IMR-90 (cell line): ENCODE data around the gene SASS6. TPM values are rescaled to one million over a fixed set of nuclear protein-coding genes. Genes with fewer than 3 reads are reported as not detected.

Experiments used
- ATAC-seq: fragments of 200-7000 bp; cut with Tn5 transposase; 2 replicates; pipeline ENCODE4 v1.9.1; 2020; ENCODE audit warnings: low read depth, mild to moderate bottlenecking, moderate library complexity
- BruUV-seq: library from RNA; stranded (reverse); fragments of 400-500 nt; replicated peaks from 2 replicates; lab custom pipeline; 2021; lab: Mats Ljungman, UMichigan
- CTCF ChIA-PET: fragments of 300-600 bp; formaldehyde crosslinking; extraction: SDS; loops from one replicate; lab custom pipeline; 2021; ENCODE audit warnings: antibody characterized with exemption; lab: Yijun Ruan, JAX
- POLR2A ChIA-PET: fragments of 300-600 bp; sonication (Branson Sonifier 250); formaldehyde crosslinking; loops from one replicate; lab custom pipeline; 2022; ENCODE audit warnings: antibody characterized with exemption; ENCODE audit not compliant: unreplicated experiment; lab: Charles Lee
- DNase-seq: peaks from one replicate; pipeline ENCODE4 v3.0.0; 2013
- H2AFZ ChIP-seq: replicated peaks from 2 replicates; pipeline ENCODE3; 2013; ENCODE audit warnings: low read length, mild to moderate bottlenecking; ENCODE audit not compliant: poor library complexity
- H2AK5ac ChIP-seq: 2 replicates; pipeline ENCODE4 v1.6.1; 2013; ENCODE audit warnings: low read depth, low read length, inconsistent platforms
- H2AK9ac ChIP-seq: replicated peaks from 2 replicates; pipeline ENCODE3; 2013; ENCODE audit warnings: mild to moderate bottlenecking, low read depth, low read length, moderate library complexity; ENCODE audit not compliant: poor library complexity
- H2BK120ac ChIP-seq: 2 replicates; pipeline ENCODE4 v1.6.1; 2013; ENCODE audit warnings: low read depth, low read length, inconsistent platforms
- H2BK15ac ChIP-seq: 3 replicates; pipeline ENCODE4 v1.6.1; 2013; ENCODE audit warnings: low read depth, low read length, inconsistent platforms
- H2BK20ac ChIP-seq: 2 replicates; pipeline ENCODE4 v1.6.1; 2013; ENCODE audit warnings: low read depth, mild to moderate bottlenecking, inconsistent platforms, low read length, moderate library complexity
- H2BK5ac ChIP-seq: 2 replicates; pipeline ENCODE4 v1.6.1; 2013; ENCODE audit warnings: mild to moderate bottlenecking, low read depth, low read length, inconsistent platforms; ENCODE audit not compliant: poor library complexity, severe bottlenecking
- H3K14ac ChIP-seq: replicated peaks from 2 replicates; pipeline ENCODE4 v1.6.1; 2013; ENCODE audit warnings: low read depth, low read length, inconsistent platforms
- H3K18ac ChIP-seq: 2 replicates; pipeline ENCODE4 v1.6.1; 2013; ENCODE audit warnings: low read depth, low read length, control low read depth
- H3K23ac ChIP-seq: 2 replicates; pipeline ENCODE4 v1.6.1; 2013; ENCODE audit warnings: low read depth, low read length, inconsistent platforms
- H3K27ac ChIP-seq: 2 replicates; pipeline ENCODE4 v1.5.1; 2013; ENCODE audit warnings: mild to moderate bottlenecking, control low read depth, low read length; ENCODE audit not compliant: insufficient read depth
- H3K27me3 ChIP-seq: 2 replicates; pipeline ENCODE4 v1.6.1; 2013; ENCODE audit warnings: low read length; ENCODE audit not compliant: control insufficient read depth, insufficient read depth
- H3K36me3 ChIP-seq: 2 replicates; pipeline ENCODE4 v1.6.1; 2013; ENCODE audit warnings: low read length, mixed read lengths; ENCODE audit not compliant: control insufficient read depth, insufficient read depth
- H3K4ac ChIP-seq: 2 replicates; pipeline ENCODE4 v1.6.1; 2013; ENCODE audit warnings: low read depth, low read length, inconsistent platforms
- H3K4me1 ChIP-seq: 2 replicates; pipeline ENCODE4 v1.6.1; 2013; ENCODE audit warnings: low read length, mixed read lengths; ENCODE audit not compliant: control insufficient read depth, insufficient read depth
- H3K4me2 ChIP-seq: 2 replicates; pipeline ENCODE4 v1.6.1; 2013; ENCODE audit warnings: low read depth, mild to moderate bottlenecking, control low read depth, low read length, moderate library complexity
- H3K4me3 ChIP-seq: 2 replicates; pipeline ENCODE4 v1.5.1; 2013; ENCODE audit warnings: low read depth, mild to moderate bottlenecking, control low read depth, low read length, moderate library complexity; ENCODE audit not compliant: insufficient read depth
- H3K56ac ChIP-seq: 2 replicates; pipeline ENCODE4 v1.6.1; 2013; ENCODE audit warnings: low read length, inconsistent platforms; ENCODE audit not compliant: insufficient read depth; ENCODE audit errors: extremely low read depth
- H3K79me1 ChIP-seq, 2 experiments: 2 replicates each; pipeline ENCODE4 v1.6.1; 2013; ENCODE audit warnings: low read length in 2 of 2, inconsistent platforms in 1 of 2, low read depth in 1 of 2
- H3K9ac ChIP-seq: 2 replicates; pipeline ENCODE4 v1.6.1; 2013; ENCODE audit warnings: low read depth, low read length, control low read depth
- H3K9me1 ChIP-seq: 2 replicates; pipeline ENCODE4 v1.6.1; 2013; ENCODE audit warnings: low read length, inconsistent platforms; ENCODE audit not compliant: insufficient read depth
- H3K9me3 ChIP-seq: 2 replicates; pipeline ENCODE4 v1.6.1; 2013; ENCODE audit warnings: low read length; ENCODE audit not compliant: control insufficient read depth, insufficient read depth
- H4K20me1 ChIP-seq: 2 replicates; pipeline ENCODE4 v1.6.1; 2013; ENCODE audit warnings: low read length, inconsistent platforms; ENCODE audit not compliant: insufficient read depth
- H4K5ac ChIP-seq: 2 replicates; pipeline ENCODE4 v1.6.1; 2013; ENCODE audit warnings: mild to moderate bottlenecking, low read depth, low read length, control low read depth
- H4K8ac ChIP-seq, 2 experiments: 2 replicates each; pipeline ENCODE4 v1.6.1; 2013; ENCODE audit warnings: low read depth in 2 of 2, low read length in 2 of 2, control low read depth in 1 of 2, inconsistent platforms in 1 of 2
- H4K91ac ChIP-seq: 2 replicates; pipeline ENCODE4 v1.6.1; 2013; ENCODE audit warnings: low read depth, low read length, inconsistent platforms; ENCODE audit not compliant: insufficient read depth
- CEBPB ChIP-seq: IDR thresholded peaks from 2 replicates; pipeline ENCODE4 v1.6.1; 2012; ENCODE audit warnings: low read depth, low read length, improper control_type of control experiment
- CHD1 ChIP-seq: IDR thresholded peaks from 2 replicates; pipeline ENCODE4 v1.6.1; 2012; ENCODE audit warnings: low read depth, low read length, improper control_type of control experiment
- FOS ChIP-seq: fragments of 150-350 bp; IDR thresholded peaks from 2 replicates; pipeline ENCODE4 v1.6.1; 2016; ENCODE audit warnings: low read depth, low read length
- MAFK ChIP-seq: IDR thresholded peaks from 2 replicates; pipeline ENCODE4 v1.6.1; 2012; ENCODE audit warnings: low read depth, low read length, improper control_type of control experiment
- MAZ ChIP-seq: IDR thresholded peaks from 2 replicates; pipeline ENCODE4 v1.6.1; 2012; ENCODE audit warnings: low read depth, mild to moderate bottlenecking, low read length, improper control_type of control experiment, moderate library complexity, borderline replicate concordance
- MXI1 ChIP-seq: IDR thresholded peaks from 2 replicates; pipeline ENCODE4 v1.6.1; 2012; ENCODE audit warnings: low read depth, mild to moderate bottlenecking, low read length, moderate library complexity, borderline replicate concordance
- NFE2L2 ChIP-seq: fragments of 150-350 bp; IDR thresholded peaks from 2 replicates; pipeline ENCODE4 v1.6.1; 2016; ENCODE audit warnings: low read depth, mild to moderate bottlenecking, low read length
- POLR2A ChIP-seq: IDR thresholded peaks from 2 replicates; pipeline ENCODE4 v1.6.1; 2012; ENCODE audit warnings: mild to moderate bottlenecking, low read depth, low read length
- RAD21 ChIP-seq: IDR thresholded peaks from 2 replicates; pipeline ENCODE4 v1.6.1; 2012; ENCODE audit warnings: low read length, improper control_type of control experiment
- RCOR1 ChIP-seq: IDR thresholded peaks from 2 replicates; pipeline ENCODE4 v1.6.1; 2012; ENCODE audit warnings: mild to moderate bottlenecking, low read length, improper control_type of control experiment; ENCODE audit not compliant: insufficient replicate concordance
- RFX5 ChIP-seq: IDR thresholded peaks from 2 replicates; pipeline ENCODE4 v1.8.0; 2012; ENCODE audit warnings: low read depth, mild to moderate bottlenecking, low read length, moderate library complexity
- SMC3 ChIP-seq: fragments of 150-350 bp; IDR thresholded peaks from 2 replicates; pipeline ENCODE4 v1.6.1; 2016; ENCODE audit warnings: low read depth, mild to moderate bottlenecking, antibody characterized with exemption, low read length, moderate library complexity
- WGBS, 2 experiments: methylation state at CpG; one replicate each; pipeline versions ENCODE4 v1.1.5 to v1.1.7; 2013; ENCODE audit warnings: missing lambda C conversion rate in 2 of 2; ENCODE audit not compliant: insufficient read length in 1 of 2; ENCODE audit errors: extremely low coverage in 2 of 2; 5-methylcytosine and 5-hydroxymethylcytosine counted together
- dilution Hi-C: fragments of 300-500 bp; cut with HindIII; formaldehyde crosslinking; loops from one replicate; pipeline ENCODE4 v1.14.3; 2018; ENCODE audit warnings: low sequenced_read_pairs; ENCODE audit not compliant: unreplicated experiment
- in situ Hi-C: fragments of 300-500 bp; cut with MboI; formaldehyde crosslinking; loops from 3 replicates; pipeline ENCODE4 v1.14.3; 2019; ENCODE audit warnings: low sequenced_read_pairs, inconsistent platforms, mixed read lengths
- intact Hi-C: fragments of 100-400 bp; cut with micrococcal nuclease; formaldehyde crosslinking; loops from 2 replicates; pipeline ENCODE4 v1.10.0; 2022
- polyA plus RNA-seq, 3 experiments: library from polyadenylated mRNA; depleted of rRNA; stranded (reverse); fragments of >200 nt; gene quantifications; 2 replicates each; pipeline ENCODE4 v1.2.3, GENCODE V29; 2012; ENCODE audit warnings: low replicate concordance in 1 of 3
- total RNA-seq: library from RNA; depleted of rRNA; stranded (reverse); fragments of >200 nt; gene quantifications from 2 replicates; pipeline ENCODE4 v1.2.3, GENCODE V29; 2012
- TF ChIP-seq, protein P1 (sequence below): fragments of 150-350 bp; IDR thresholded peaks from 2 replicates; pipeline ENCODE4 v1.6.1; 2017; ENCODE audit warnings: mild to moderate bottlenecking, antibody characterized with exemption, low read length, low read depth
- TF ChIP-seq, protein P2 (sequence below): conservative IDR thresholded peaks from 2 replicates; pipeline ENCODE4 v1.5.1; 2012; ENCODE audit warnings: mild to moderate bottlenecking, low read depth, low read length, improper control_type of control experiment

Gene SASS6
- total and polyA plus RNA-seq, 2 of the 4 experiments (the other 2 are of a cell fraction): 1.1 to 2.7 TPM

- peaks cover 16 to 27% of the 10 kb centered on the region in 2 experiments for H3K79me1 ChIP-seq
- H3K27ac ChIP-seq: no peak overlapping the region
- H3K9me3 ChIP-seq: no peaks in the 10 kb centered on the region
- no peak overlapping the region for H2AK5ac ChIP-seq
- H2BK5ac ChIP-seq: no peak overlapping the region
- dilution Hi-C loops (no loop called here), in situ Hi-C loops (no loop called here), intact Hi-C loops (no loop called here)
- H2BK20ac ChIP-seq: no peak overlapping the region
- H3K4me1 ChIP-seq: no peaks in the 10 kb centered on the region
- no peak overlapping the region for H4K91ac ChIP-seq
- POLR2A ChIA-PET: no interaction called here
- no peak overlapping the region for H4K8ac ChIP-seq
- no peak overlapping the region for H2AFZ ChIP-seq
- no peak overlapping the region for H2BK15ac ChIP-seq
- no peak overlapping the region for H3K56ac ChIP-seq
- CTCF ChIA-PET: no interaction called here
- no peak overlapping the region for H3K9ac ChIP-seq
- no peak overlapping the region for H3K4ac ChIP-seq
- 40% methylated on average over 1 of the region's 11 CpGs; no CpG with 5 or more reads in 1 of the 2 experiments for WGBS, 2 experiments
- DNase-seq: no peak
- H4K20me1 ChIP-seq: peaks cover 2% of the 10 kb centered on the region; the same call in 1 of the 2 replicates
- no peak overlapping the region for H3K23ac ChIP-seq
- ATAC-seq: 0 out of 2 replicates have a peak, but pooled peaks have one; percentile 29
- TF ChIP-seq RCOR1 (no peak), POLR2A (no peak), SMC3 (no peak), NFE2L2 (no peak), MAZ (no peak), FOS (no peak), RFX5 (no peak), CHD1 (no peak), MAFK (no peak), RAD21 (no peak), CEBPB (no peak), MXI1 (no peak)
- TF ChIP-seq, protein P1, sequence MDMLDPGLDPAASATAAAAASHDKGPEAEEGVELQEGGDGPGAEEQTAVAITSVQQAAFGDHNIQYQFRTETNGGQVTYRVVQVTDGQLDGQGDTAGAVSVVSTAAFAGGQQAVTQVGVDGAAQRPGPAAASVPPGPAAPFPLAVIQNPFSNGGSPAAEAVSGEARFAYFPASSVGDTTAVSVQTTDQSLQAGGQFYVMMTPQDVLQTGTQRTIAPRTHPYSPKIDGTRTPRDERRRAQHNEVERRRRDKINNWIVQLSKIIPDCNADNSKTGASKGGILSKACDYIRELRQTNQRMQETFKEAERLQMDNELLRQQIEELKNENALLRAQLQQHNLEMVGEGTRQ: no peak
- TF ChIP-seq, protein P2, sequence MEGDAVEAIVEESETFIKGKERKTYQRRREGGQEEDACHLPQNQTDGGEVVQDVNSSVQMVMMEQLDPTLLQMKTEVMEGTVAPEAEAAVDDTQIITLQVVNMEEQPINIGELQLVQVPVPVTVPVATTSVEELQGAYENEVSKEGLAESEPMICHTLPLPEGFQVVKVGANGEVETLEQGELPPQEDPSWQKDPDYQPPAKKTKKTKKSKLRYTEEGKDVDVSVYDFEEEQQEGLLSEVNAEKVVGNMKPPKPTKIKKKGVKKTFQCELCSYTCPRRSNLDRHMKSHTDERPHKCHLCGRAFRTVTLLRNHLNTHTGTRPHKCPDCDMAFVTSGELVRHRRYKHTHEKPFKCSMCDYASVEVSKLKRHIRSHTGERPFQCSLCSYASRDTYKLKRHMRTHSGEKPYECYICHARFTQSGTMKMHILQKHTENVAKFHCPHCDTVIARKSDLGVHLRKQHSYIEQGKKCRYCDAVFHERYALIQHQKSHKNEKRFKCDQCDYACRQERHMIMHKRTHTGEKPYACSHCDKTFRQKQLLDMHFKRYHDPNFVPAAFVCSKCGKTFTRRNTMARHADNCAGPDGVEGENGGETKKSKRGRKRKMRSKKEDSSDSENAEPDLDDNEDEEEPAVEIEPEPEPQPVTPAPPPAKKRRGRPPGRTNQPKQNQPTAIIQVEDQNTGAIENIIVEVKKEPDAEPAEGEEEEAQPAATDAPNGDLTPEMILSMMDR: no peak
- no peak overlapping the region for H3K4me3 ChIP-seq
- no peak overlapping the region for H2AK9ac ChIP-seq
- BruUV-seq: no TSS peak
- H3K4me2 ChIP-seq: no peak overlapping the region
- H3K9me1 ChIP-seq: no peaks in the 10 kb centered on the region
- no peak overlapping the region for H4K5ac ChIP-seq
- peaks cover 34% of the 10 kb centered on the region for H3K36me3 ChIP-seq
- H3K18ac ChIP-seq: no peak overlapping the region
- H3K27me3 ChIP-seq: no peaks in the 10 kb centered on the region
- H3K14ac ChIP-seq: no peak overlapping the region
- no peak overlapping the region for H2BK120ac ChIP-seq
Observed at GRCh38 chr1:100074604-100075395, 57.9 kb downstream of the SASS6 start.
